Stimulated activated naive CD8-positive, alpha-beta T cell treated with anti-CD3 and anti-CD28 coated beads, Interleukin-15, amount 100 ng/mL, for 72 hours (primary cell): ENCODE data around the gene IP6K1.

Source experiments
- ATAC-seq: fragments of 150-1000 bp; cut with Tn5 transposase; 2 replicates; pipeline ENCODE4 v1.10.0; 2021; ENCODE audit warnings: mild to moderate bottlenecking, moderate library complexity
- DNase-seq, 2 donors: peaks; one replicate each; pipeline ENCODE4 v3.0.0; 2021 to 2022
- H3K27ac Mint-ChIP-seq, 2 donors: one replicate each; pipeline ENCODE4 v1.8.0; 2022; ENCODE audit warnings: mild to moderate bottlenecking in 2 of 2, mixed read lengths in 2 of 2, moderate library complexity in 2 of 2
- H3K27me3 Mint-ChIP-seq: one replicate; pipeline ENCODE4 v1.8.0; 2022; ENCODE audit warnings: mixed read lengths
- H3K4me1 Mint-ChIP-seq: one replicate; pipeline ENCODE4 v1.8.0; 2022; ENCODE audit warnings: mild to moderate bottlenecking, mixed read lengths
- H3K4me3 Mint-ChIP-seq, 2 donors: one replicate each; pipeline ENCODE4 v1.8.0; 2022; ENCODE audit warnings: mild to moderate bottlenecking in 2 of 2, mixed read lengths in 2 of 2, moderate library complexity in 1 of 2
- H3K9me3 Mint-ChIP-seq, 2 donors: one replicate each; pipeline ENCODE4 v1.8.0; 2022; ENCODE audit warnings: mixed read lengths in 2 of 2

Gene IP6K1

GRCh38 chr3:49802719-49803464, 16.6 kb upstream of the IP6K1 start, which contains the start of gene INKA1:
Gene INKA1 (plus strand): TSS chr3:49803261. CDS start chr3:49803393, 132 bp downstream.
- Mint-ChIP-seq H3K9me3 (no peaks in the 10 kb centered on the region), H3K4me1 (peaks cover 56% of the 10 kb centered on the region), H3K4me3 (peak within 1 kb of the TSS; percentile 84), H3K27ac (peak within 1 kb of the TSS; percentile 78 to 79), H3K27me3 (peaks cover 22% of the 10 kb centered on the region)
- DNase-seq: peak; percentile 88
- peak; percentile 84 for ATAC-seq

- peaks cover 22% of the 10 kb centered on the region for H3K27me3 Mint-ChIP-seq
- H3K9me3 Mint-ChIP-seq: no peaks in the 10 kb centered on the region
- H3K4me1 Mint-ChIP-seq: peaks cover 38% of the 10 kb centered on the region
- H3K27ac Mint-ChIP-seq: no peak overlapping the region
- ATAC-seq: no peak
- no peak for DNase-seq
- H3K4me3 Mint-ChIP-seq: no peak overlapping the region
Observed at GRCh38 chr3:49801160-49801559, 14.8 kb upstream of the IP6K1 start.

- H3K4me1 Mint-ChIP-seq: peaks cover 24% of the 10 kb centered on the region
- no peaks in the 10 kb centered on the region for H3K9me3 Mint-ChIP-seq
- H3K27me3 Mint-ChIP-seq: peaks cover 22% of the 10 kb centered on the region
- DNase-seq: no peak
- no peak within 1 kb of the TSS for H3K4me3 Mint-ChIP-seq
- peak within 1 kb of the TSS in 1 of 2 donors; percentile 29 for H3K27ac Mint-ChIP-seq
- ATAC-seq: no peak
Observed at GRCh38 chr3:49799761-49800160, 13.4 kb upstream of the IP6K1 start, which contains the start of gene CDHR4. Gene CDHR4 (minus strand): TSS chr3:49799873. CDS start chr3:49799812, 61 bp downstream.

- Mint-ChIP-seq H3K9me3 (no peaks in the 10 kb centered on the region), H3K4me3 (no peak overlapping the region), H3K4me1 (peaks cover 18% of the 10 kb centered on the region), H3K27me3 (peaks cover 22% of the 10 kb centered on the region), H3K27ac (no peak overlapping the region)
- DNase-seq (no peak), ATAC-seq (no peak)
Observed at GRCh38 chr3:49799105-49799504, 12.8 kb upstream of the IP6K1 start.

DNA sequence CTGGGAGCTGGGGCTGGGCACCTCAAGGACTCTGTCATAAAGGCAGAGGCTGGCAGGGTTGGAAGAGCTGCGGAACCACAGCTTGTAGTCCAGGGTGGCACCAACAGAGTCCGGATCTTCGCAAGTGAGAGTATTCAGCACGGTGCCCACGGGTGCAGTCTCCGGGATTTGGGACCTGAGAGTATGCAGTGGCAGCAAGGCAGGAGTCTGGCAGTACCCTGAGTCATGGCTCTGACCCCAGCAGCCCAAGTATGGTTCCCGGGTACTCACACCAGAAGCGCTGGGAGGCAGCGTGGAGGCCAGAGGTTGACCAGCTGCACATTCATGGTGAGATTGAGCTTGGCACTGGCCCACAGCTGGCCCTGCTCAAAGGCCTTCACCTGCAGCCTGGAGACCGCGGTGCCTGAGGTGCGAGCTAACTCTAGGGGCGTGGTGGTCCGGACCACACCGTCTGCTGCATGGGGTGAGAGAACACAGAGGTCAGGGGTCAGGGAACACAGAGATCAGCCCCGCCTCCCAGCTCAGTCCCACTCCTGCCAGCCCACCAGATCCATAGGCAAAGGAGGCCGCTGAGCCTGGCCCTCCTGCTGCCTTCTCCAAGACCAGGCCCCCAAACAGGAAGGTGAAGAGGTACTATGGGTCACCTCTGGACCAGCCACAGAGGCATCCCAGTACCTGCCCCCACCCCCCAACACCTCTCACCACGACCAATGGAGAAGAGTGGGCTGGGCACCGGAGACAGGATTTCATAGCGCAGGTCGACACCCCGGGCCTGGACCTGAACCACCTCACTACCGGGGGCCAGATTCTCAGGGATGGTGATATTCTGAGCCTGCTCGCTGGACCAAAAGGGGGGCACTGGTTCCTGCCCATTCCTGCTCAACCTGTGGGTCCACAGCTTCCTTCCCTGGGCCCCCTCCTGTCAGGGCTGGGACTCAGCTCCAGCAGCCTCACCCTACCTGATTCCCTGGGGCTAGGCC, 8.9 kb upstream of the IP6K1 start:
- ATAC-seq: no peak
- Mint-ChIP-seq H3K9me3 (no peaks in the 10 kb centered on the region), H3K4me3 (no peak overlapping the region), H3K27me3 (no peaks in the 10 kb centered on the region), H3K27ac (no peak overlapping the region), H3K4me1 (peaks cover 2% of the 10 kb centered on the region)
- no peak for DNase-seq

GRCh38 chr3:49794431-49794830, 8.1 kb upstream of the IP6K1 start:
- Mint-ChIP-seq H3K9me3 (no peaks in the 10 kb centered on the region), H3K4me3 (no peak overlapping the region), H3K4me1 (peaks cover 8% of the 10 kb centered on the region), H3K27ac (no peak overlapping the region), H3K27me3 (no peaks in the 10 kb centered on the region)
- ATAC-seq (no peak), DNase-seq (no peak)

- Mint-ChIP-seq H3K4me1 (peaks cover 8% of the 10 kb centered on the region), H3K4me3 (no peak overlapping the region), H3K27me3 (no peaks in the 10 kb centered on the region), H3K27ac (no peak overlapping the region), H3K9me3 (no peaks in the 10 kb centered on the region)
- no peak for ATAC-seq
- no peak for DNase-seq
Observed at GRCh38 chr3:49793486-49794085, 7.2 kb upstream of the IP6K1 start.

GRCh38 chr3:49792371-49793150, 6.2 kb upstream of the IP6K1 start:
- Mint-ChIP-seq H3K4me3 (no peak overlapping the region), H3K9me3 (no peaks in the 10 kb centered on the region), H3K27me3 (no peaks in the 10 kb centered on the region), H3K4me1 (peaks cover 8% of the 10 kb centered on the region), H3K27ac (peak overlapping the region in 1 of 2 donors; percentile 42)
- DNase-seq (no peak), ATAC-seq (no peak)

DNA sequence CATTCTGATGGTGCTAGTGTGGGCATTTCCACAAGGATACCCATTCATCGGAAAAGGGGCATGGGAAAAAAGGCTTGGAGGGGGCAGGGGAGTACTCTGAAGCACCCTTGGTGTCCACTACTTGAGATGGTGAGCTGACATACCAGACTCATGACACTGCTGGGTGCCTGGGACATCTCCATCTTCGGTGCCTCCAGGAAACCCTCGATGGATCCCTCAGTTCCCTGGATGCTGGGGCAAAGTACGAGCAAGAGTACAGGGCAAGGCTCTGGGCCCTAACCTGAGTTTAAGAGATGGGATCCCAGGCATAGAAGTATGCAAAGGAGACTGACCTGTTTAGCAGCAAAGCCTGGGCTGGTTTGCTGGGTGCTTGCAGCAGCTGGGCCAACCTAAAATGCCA, 5.2 kb upstream of the IP6K1 start:
- Mint-ChIP-seq H3K27ac (no peak overlapping the region), H3K9me3 (no peaks in the 10 kb centered on the region), H3K4me3 (no peak overlapping the region), H3K4me1 (peaks cover 17% of the 10 kb centered on the region), H3K27me3 (no peaks in the 10 kb centered on the region)
- no peak for DNase-seq
- ATAC-seq: no peak

- DNase-seq (no peak), ATAC-seq (no peak)
- peaks cover 19% of the 10 kb centered on the region for H3K4me1 Mint-ChIP-seq
- H3K9me3 Mint-ChIP-seq: no peaks in the 10 kb centered on the region
- H3K27me3 Mint-ChIP-seq: no peaks in the 10 kb centered on the region
- no peak overlapping the region for H3K4me3 Mint-ChIP-seq
- H3K27ac Mint-ChIP-seq: no peak overlapping the region
Observed at GRCh38 chr3:49790626-49791411, 4.5 kb upstream of the IP6K1 start.

DNA sequence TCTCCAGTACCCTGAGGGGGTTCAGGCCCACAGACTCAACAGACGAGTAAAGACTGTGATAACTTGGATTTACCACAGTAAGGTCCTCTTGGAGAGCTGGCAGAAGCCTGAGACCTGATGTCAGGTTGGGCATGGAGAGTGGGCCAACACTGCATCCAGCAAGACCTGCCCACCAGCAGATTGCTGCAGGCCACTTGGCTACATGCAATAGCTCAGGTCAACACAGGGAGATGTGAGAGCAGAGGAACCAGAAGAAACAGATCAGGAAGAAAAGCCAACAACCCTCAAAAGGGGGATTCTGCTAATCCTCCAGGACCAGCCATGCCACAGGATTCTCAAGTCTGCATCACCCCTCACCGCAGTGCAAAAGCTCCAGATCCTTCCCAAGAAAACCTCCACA, 1.7 kb upstream of the IP6K1 start:
- H3K27ac Mint-ChIP-seq: no peak overlapping the region
- peaks cover 36% of the 10 kb centered on the region for H3K4me1 Mint-ChIP-seq
- ATAC-seq: no peak
- no peak for DNase-seq
- H3K4me3 Mint-ChIP-seq: no peak overlapping the region
- H3K9me3 Mint-ChIP-seq: no peaks in the 10 kb centered on the region
- no peaks in the 10 kb centered on the region for H3K27me3 Mint-ChIP-seq

DNA sequence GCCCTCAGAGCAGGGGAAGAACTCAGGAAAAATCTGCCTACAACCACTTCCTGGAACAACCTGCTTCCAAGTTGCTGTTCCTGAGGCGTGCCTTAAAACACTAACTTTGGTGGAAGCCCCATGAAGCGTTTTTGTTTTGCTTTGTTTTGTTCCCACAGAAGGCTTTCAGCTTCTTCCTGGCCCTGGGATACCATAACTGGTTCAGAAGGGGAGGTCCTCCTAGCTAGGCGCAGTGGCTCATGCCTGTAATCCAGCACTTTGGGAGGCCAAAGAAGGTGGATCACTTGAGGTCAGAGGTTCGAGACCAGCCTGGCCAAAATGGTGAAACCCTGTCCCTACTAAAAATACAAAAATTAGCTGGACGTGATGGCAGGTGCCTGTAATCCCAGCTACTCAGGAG, 1.2 kb upstream of the IP6K1 start:
- H3K27me3 Mint-ChIP-seq: no peaks in the 10 kb centered on the region
- DNase-seq (no peak), ATAC-seq (no peak)
- no peaks in the 10 kb centered on the region for H3K9me3 Mint-ChIP-seq
- peak overlapping the region; percentile 91 to 96 for H3K4me3 Mint-ChIP-seq
- H3K27ac Mint-ChIP-seq: no peak overlapping the region
- H3K4me1 Mint-ChIP-seq: peaks cover 36% of the 10 kb centered on the region

GRCh38 chr3:49787182-49787464, 781 bp upstream of the IP6K1 start:
- H3K27me3 Mint-ChIP-seq: no peaks in the 10 kb centered on the region
- peaks cover 36% of the 10 kb centered on the region for H3K4me1 Mint-ChIP-seq
- peak overlapping the region; percentile 91 to 96 for H3K4me3 Mint-ChIP-seq
- H3K27ac Mint-ChIP-seq: peak overlapping the region; percentile 96 to 98
- ATAC-seq (no peak), DNase-seq (peak in 1 of 2 donors; percentile 23)
- H3K9me3 Mint-ChIP-seq: no peaks in the 10 kb centered on the region

DNA sequence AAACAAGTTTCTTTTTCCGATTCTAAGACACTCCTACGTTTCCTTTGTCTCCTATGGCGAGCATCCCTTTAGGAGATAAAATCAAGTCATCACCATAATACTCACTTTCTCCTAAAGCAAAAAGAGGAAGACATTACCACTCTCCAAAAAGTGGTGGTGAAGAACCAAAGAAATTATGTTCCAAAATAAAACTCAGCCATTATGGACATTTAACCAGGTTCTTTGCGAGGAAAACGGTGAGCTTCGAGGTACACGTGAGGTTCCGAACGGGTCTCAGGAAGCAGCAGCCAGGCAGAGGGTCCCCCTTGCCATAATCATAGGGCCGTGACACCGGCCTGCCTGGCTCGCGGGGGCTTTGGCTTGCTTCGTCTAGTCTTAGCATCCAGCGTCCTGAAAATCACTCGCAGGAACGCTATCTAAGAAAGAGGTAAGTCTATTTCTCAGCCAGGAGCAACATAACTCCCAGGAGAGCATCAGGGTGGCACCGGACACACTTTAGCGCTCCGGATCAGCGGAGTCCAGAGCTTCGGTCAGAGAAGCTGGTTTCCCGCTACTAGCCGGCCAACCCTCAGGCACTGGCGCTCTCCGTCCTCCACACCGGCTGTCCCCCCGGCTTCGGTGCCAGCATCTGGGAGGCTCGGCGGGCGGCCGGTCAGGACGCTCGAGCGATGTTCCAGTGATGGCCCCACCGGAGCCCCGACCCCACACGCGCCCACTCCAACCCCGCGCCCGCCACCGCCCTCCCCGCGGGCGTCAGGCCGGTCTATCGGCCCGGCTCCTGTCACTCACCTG, 581 bp downstream of the IP6K1 start:
- H3K4me1 Mint-ChIP-seq: peaks cover 45% of the 10 kb centered on the region
- H3K9me3 Mint-ChIP-seq: no peaks in the 10 kb centered on the region
- ATAC-seq: peak; percentile 60
- no peaks in the 10 kb centered on the region for H3K27me3 Mint-ChIP-seq
- H3K27ac Mint-ChIP-seq: peak overlapping the region; percentile 90 to 98
- no peak for DNase-seq
- peak overlapping the region; percentile 91 to 96 for H3K4me3 Mint-ChIP-seq
